Fibroblast of the aortic adventitia (primary cell): ENCODE results near the gene WWC2. TPM values are rescaled to one million over a fixed set of nuclear protein-coding genes. Genes with fewer than 3 reads are reported as not detected.

Source experiments
- DNase-seq: peaks from one replicate; pipeline ENCODE4 v3.0.0-alpha.2; 2010; ENCODE audit warnings: low read depth
- H3K4me3 ChIP-seq: 2 replicates; pipeline ENCODE4 v1.5.1; 2011; ENCODE audit warnings: low read depth, mild to moderate bottlenecking, control low read depth, low read length, moderate library complexity
- total RNA-seq: library from RNA; depleted of rRNA; stranded (reverse); fragments of >200 nt; gene quantifications from 2 replicates; pipeline ENCODE4 v1.2.3, GENCODE V29; 2012; ENCODE audit warnings: low replicate concordance
- TF ChIP-seq, protein P1 (sequence below): IDR thresholded peaks from 2 replicates; pipeline ENCODE4 v1.5.1; 2011; ENCODE audit warnings: mild to moderate bottlenecking, low read length, control low read depth, inconsistent platforms; ENCODE audit not compliant: insufficient read depth

Gene WWC2
- total RNA-seq, 1 donor, result 21.5 TPM

DNA sequence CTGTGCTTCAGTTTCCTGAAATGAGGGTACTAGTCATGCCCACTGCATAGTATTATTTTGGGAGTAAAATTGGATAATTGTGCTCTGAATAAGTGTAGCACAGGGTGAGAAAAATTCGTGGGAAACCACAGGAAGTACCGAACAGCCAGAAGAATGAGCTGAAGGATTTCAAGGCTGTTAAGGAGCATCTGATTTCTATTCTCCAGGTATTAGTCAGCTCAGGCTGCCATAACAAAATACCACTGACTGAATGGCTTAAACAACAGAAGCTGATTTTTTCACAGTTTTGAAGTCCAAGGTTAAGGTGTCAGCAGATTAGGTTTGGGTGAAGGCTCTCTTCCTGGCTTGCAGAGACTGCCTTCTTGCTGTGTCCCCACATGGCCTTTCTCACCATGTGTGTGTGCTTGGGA, 41.9 kb downstream of the WWC2 start:
- DNase-seq, result peak; percentile 71
- H3K4me3 ChIP-seq, result no peak overlapping the region
- TF ChIP-seq, protein P1, sequence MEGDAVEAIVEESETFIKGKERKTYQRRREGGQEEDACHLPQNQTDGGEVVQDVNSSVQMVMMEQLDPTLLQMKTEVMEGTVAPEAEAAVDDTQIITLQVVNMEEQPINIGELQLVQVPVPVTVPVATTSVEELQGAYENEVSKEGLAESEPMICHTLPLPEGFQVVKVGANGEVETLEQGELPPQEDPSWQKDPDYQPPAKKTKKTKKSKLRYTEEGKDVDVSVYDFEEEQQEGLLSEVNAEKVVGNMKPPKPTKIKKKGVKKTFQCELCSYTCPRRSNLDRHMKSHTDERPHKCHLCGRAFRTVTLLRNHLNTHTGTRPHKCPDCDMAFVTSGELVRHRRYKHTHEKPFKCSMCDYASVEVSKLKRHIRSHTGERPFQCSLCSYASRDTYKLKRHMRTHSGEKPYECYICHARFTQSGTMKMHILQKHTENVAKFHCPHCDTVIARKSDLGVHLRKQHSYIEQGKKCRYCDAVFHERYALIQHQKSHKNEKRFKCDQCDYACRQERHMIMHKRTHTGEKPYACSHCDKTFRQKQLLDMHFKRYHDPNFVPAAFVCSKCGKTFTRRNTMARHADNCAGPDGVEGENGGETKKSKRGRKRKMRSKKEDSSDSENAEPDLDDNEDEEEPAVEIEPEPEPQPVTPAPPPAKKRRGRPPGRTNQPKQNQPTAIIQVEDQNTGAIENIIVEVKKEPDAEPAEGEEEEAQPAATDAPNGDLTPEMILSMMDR, result no peak

DNA sequence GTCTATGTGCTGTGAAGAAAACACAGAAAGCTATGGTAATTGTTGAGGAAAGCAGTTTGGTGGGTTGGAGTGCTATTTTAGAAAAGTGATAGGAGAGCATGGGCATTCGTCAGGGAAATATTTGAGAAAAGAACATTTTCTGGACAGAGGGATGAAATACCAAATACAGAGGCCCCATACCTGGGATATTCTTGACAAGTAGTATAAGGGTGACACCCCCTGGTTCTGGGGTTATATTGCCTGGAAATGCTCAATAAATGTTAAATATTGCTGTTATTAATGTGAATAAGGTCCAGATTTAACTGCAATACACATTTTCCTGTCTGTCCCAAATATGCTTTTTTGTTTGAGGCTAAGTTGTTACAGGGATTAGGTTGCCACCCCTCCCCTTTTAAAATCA, 42.9 kb downstream of the WWC2 start:
- no peak overlapping the region for H3K4me3 ChIP-seq
- TF ChIP-seq, protein P1, result no peak
- no peak for DNase-seq

DNA sequence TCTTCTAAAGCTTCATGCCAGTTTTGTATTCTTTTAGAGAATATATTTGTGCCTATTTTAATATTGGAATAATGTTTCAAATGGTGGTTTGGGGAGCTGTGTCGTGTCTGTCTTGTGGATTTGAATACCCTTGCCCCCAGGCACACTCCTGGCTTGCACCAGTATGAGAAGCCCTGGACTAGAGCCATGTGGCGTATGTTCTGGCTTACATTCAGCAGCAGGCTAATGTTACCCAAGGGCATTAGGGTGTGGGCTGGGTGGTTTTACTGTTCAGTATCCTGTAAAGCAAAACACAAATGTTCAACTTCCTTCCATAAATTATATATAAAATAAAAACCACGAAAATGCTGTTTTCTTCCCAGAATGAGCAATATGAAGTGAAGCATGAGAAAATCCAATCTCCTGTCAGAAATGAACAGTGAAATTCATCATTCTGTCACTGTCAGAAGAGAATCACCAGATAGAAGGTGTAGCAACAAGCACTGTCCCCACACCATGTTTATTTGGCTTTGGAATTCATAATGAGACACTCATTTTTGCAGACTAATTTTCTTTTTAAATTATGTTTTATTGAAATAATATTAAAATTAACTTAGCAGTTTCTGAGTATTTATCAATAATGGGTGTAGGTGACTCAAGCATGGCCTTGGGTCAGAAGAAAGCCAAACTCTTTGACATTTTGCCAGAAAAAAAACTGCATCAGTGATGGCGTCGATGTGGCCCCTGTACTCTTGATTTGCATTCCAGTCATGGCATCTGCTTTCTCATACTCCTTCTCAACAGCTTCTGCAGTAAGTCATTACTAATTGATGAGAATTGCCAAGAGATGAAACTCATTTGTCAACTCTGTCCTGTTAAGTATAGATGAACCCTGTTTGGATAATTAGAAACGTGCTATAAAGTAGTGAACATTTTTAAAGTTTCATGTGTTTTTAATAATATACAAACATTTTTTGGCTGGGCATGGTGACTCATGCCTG, 43.8 kb downstream of the WWC2 start:
- DNase-seq, result peak; percentile 72
- TF ChIP-seq, protein P1, result no peak
- H3K4me3 ChIP-seq, result no peak overlapping the region

DNA sequence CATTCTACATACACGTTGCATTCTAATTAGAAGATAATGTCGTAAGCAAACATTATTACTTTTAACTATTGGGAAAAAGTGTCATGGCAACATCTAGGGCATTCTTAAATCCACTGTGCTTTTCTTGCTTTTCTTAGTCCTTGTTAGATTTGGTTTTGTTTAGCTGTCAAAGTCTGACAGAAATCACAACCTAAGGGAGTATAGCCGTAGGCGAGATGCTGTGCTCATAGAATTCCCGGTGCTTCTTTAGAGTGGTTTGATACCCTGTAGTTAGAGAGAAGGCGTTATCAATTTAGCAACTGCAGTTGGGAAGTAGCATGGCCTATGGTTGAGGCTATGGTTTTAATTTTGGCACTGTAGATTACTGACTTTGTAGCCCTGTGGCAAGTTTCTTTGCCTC, 45.7 kb downstream of the WWC2 start:
- TF ChIP-seq, protein P1, result no peak

DNA sequence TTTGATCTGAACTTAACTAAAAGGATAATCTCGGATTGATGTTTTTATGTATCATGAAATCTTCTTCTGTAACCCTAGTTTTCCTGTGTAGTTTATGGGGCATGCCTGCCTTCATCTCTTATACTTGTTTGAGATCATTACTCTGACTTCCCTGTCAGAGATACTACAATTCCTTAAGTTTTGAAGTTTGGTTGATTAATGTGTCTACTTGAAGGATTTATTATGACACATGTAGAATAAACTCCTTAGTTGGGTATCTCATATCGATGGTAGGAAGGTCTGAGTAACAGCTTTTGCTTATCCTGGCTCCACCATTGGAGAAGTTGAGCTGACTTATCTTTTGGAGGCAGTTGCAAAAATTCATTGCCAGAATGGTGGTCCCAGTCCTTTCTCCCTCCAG, 46.7 kb downstream of the WWC2 start:
- DNase-seq, result peak; percentile 30
- H3K4me3 ChIP-seq, result no peak overlapping the region
- TF ChIP-seq, protein P1, result no peak

More for the DNA sequence above, 45.7 kb downstream of the WWC2 start:
- H3K4me3 ChIP-seq, result no peak overlapping the region
- DNase-seq, result no peak

DNA sequence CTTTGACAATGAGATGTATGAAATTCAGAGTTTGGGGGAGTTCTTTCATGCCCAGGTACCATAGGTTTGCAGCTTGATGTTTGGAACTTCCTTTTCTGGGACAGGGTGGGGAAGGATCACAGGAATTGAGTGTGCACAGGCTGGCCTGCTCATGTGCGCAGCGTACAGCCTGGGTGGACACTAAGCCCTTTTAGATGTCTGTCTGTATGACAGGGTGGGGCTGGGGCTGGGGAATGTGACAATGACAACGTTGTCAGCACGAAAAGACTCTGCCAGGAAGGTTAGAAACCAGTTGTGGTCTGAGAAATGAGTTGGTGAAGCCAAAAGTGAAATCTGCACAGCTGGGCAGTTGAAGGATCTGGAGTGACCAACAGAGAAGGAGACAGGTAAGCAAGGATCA, 47.4 kb downstream of the WWC2 start:
- no peak for DNase-seq
- TF ChIP-seq, protein P1, result no peak
- no peak overlapping the region for H3K4me3 ChIP-seq
